ENCODE measurements around the gene ACAT2. TPM values are rescaled to one million over a fixed set of nuclear protein-coding genes. Genes with fewer than 3 reads are reported as not detected.

ACAT2 gene
- total RNA-seq, 1 donor from 2014 or later, result 0.85 TPM

DNA sequence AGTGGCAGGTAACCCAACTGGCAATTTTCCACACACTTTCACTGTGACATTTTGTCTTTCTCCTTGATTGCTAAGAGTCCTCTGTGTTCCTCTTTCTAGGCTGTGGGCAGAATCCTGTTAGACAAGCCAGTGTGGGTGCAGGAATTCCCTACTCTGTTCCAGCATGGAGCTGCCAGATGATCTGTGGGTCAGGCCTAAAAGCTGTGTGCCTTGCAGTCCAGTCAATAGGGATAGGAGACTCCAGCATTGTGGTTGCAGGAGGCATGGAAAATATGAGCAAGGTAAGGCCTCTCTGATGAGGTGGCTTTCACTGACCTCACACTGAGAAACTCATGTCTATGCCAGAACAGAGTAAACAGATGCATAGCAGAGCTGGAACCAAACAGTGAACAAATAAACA is 5.1 kb downstream of the ACAT2 start:
- Histone ChIP-seq H3K9me3 (no peaks in the 10 kb centered on the region), H3K4me3 (no peak overlapping the region), H3K36me3 (peaks cover 16 to 51% of the 10 kb centered on the region in 2 donors), H3K4me1 (peaks cover 0 to 6% of the 10 kb centered on the region in 2 donors), H3K27me3 (no peaks in the 10 kb centered on the region), H3K27ac (no peak overlapping the region)
- intact Hi-C loops (cut with DNase I), result no loop called here
- TF ChIP-seq CTCF (IDR thresholded peaks at IDR 0.05), result no peak
- DNase-seq (ENCODE audit: low spot score in 2 of 2), result no peak

DNA sequence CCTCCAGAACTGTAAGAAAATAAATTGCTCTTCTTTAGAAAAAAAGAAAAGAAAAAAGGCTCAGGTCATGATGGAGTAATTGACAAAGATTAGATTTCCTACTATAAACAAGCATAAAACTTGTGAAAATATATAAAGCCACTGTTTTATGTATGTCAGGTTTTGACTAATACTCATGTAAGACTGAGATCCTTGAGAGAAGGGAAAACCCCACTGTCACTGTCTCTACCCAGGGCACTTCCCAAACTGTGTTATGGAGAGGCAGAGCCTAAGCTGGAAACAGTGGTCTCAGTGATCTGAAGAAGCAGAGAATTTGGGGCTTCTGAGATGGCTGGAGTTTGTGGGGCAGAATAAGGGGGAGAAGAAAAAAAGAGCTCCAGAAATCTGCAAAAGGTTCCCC is 7.6 kb downstream of the ACAT2 start:
- no peak for TF ChIP-seq CTCF (IDR thresholded peaks at IDR 0.05)
- no peaks in the 10 kb centered on the region for H3K9me3 ChIP-seq
- intact Hi-C loops (cut with DNase I), result no loop called here
- H3K36me3 ChIP-seq, result peaks cover 17 to 47% of the 10 kb centered on the region in 2 donors
- no peak overlapping the region for H3K4me3 ChIP-seq
- no peaks in the 10 kb centered on the region for H3K27me3 ChIP-seq
- no peaks in the 10 kb centered on the region for H3K4me1 ChIP-seq
- no peak for DNase-seq (ENCODE audit: low spot score in 2 of 2)
- no peak overlapping the region for H3K27ac ChIP-seq

DNA sequence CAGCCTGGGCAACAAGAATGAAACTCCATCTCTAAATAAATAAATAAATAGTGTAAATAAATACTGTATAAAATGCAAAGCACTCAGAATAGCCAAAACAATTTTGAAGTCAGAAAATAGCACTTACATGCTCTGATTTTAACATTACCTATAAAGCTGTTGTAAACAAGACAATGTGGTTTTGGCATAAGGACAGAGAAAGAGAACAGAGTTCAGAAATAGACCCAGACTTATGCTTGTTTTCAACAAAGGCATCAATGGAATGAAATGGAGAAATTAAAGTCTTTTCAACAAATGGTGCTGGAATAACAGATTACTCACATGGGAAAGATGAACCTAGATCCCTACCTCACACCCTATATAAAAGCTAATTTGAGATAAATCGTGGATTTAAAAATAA is 10.4 kb downstream of the ACAT2 start:
- intact Hi-C loops (cut with DNase I), result no loop called here
- H3K4me1 ChIP-seq, result no peaks in the 10 kb centered on the region
- no peak for DNase-seq (ENCODE audit: low spot score in 2 of 2)
- H3K9me3 ChIP-seq, result no peaks in the 10 kb centered on the region
- H3K4me3 ChIP-seq, result no peak overlapping the region
- no peak for TF ChIP-seq CTCF (IDR thresholded peaks at IDR 0.05)
- H3K27ac ChIP-seq, result no peak overlapping the region
- H3K27me3 ChIP-seq, result no peaks in the 10 kb centered on the region
- peaks cover 18 to 56% of the 10 kb centered on the region in 2 donors for H3K36me3 ChIP-seq

DNA sequence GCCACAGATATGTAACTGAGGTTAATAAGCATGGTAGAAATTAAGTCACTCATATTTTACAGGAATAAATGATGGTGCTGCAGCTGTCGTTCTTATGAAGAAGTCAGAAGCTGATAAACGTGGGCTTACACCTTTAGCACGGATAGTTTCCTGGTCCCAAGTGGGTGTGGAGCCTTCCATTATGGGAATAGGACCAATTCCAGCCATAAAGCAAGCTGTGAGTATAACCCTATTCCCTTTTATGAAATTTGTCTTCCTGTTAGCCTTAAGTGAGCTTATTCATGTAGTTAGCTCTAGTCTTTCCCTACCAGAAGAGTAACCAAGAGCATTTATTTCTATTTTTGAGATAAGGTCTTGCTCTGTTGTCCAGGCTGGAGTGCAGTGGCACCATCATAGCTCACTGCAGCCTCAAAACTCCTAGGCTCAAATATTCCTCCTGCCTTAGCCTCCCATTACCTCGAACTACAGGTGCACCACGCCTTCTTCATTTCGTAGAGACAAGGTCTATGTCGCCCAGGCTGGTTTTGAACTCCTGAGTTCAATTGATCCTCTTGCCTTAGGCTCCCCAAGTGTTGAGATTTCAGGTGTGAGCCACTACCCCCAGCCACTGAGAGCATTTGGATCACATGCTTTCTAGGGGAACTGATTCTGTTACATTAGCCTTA is 15.5 kb downstream of the ACAT2 start:
- no peaks in the 10 kb centered on the region for H3K27me3 ChIP-seq
- DNase-seq (ENCODE audit: low spot score in 2 of 2), result no peak
- peaks cover 55 to 71% of the 10 kb centered on the region in 2 donors for H3K36me3 ChIP-seq
- TF ChIP-seq CTCF (IDR thresholded peaks at IDR 0.05), result no peak
- H3K4me1 ChIP-seq, result no peaks in the 10 kb centered on the region
- no peak overlapping the region for H3K27ac ChIP-seq
- H3K4me3 ChIP-seq, result no peak overlapping the region
- no peaks in the 10 kb centered on the region for H3K9me3 ChIP-seq
- intact Hi-C loops (cut with DNase I), result no loop called here

- no peak for TF ChIP-seq CTCF (IDR thresholded peaks at IDR 0.05)
- DNase-seq (ENCODE audit: low spot score in 2 of 2), result no peak
- Histone ChIP-seq H3K9me3 (no peaks in the 10 kb centered on the region), H3K27ac (no peak overlapping the region), H3K36me3 (peaks cover 63 to 79% of the 10 kb centered on the region in 2 donors), H3K4me1 (no peaks in the 10 kb centered on the region), H3K4me3 (no peak overlapping the region), H3K27me3 (no peaks in the 10 kb centered on the region)
- intact Hi-C loops (cut with DNase I), result no loop called here
These were observed 16.3 kb downstream of the ACAT2 start for GRCh38 chr6:159778131-159778530.

Data from ascending aorta (tissue), 2 donors.